ENCODE measurements around the gene DMRT3.

DNA sequence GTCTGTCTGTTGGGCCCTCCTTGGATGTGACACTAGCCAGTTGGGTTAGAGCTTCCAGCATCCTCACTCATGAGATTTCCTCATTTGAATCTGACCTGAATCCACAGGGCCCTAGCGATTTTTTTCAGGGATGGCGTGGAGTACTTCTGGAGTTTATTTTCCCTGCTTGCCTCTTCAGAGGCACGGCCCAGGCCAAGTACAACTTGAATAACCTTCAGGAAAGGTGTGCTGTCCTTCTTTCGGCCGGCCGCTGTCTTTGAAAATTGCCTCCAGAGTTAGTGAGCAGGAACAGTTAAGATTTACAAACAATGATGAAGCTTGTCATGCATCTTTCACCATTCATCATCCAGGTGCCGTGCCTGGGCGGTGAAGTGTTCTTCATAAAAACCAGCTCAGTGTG, 49.5 kb upstream of the DMRT3 start:
- TF ChIP-seq, protein P1, sequence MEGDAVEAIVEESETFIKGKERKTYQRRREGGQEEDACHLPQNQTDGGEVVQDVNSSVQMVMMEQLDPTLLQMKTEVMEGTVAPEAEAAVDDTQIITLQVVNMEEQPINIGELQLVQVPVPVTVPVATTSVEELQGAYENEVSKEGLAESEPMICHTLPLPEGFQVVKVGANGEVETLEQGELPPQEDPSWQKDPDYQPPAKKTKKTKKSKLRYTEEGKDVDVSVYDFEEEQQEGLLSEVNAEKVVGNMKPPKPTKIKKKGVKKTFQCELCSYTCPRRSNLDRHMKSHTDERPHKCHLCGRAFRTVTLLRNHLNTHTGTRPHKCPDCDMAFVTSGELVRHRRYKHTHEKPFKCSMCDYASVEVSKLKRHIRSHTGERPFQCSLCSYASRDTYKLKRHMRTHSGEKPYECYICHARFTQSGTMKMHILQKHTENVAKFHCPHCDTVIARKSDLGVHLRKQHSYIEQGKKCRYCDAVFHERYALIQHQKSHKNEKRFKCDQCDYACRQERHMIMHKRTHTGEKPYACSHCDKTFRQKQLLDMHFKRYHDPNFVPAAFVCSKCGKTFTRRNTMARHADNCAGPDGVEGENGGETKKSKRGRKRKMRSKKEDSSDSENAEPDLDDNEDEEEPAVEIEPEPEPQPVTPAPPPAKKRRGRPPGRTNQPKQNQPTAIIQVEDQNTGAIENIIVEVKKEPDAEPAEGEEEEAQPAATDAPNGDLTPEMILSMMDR (IDR thresholded peaks at IDR 0.05; ENCODE audit: insufficient read depth, low read depth, low read length): no peak
- TF ChIP-seq EZH2 (IDR thresholded peaks at IDR 0.05; ENCODE audit: insufficient read depth, low read length): no peak
